CD4-positive, alpha-beta T cell treated with Interleukin-6 for 4 hours (primary cell): ENCODE data around the gene MERTK.
"Not testable (repeated sequence)": the region's sequence is repeated elsewhere in the genome, so short reads cannot be mapped to it uniquely, and the experiment has no call there.

Experiments
- DNase-seq: peaks from one replicate; pipeline ENCODE4 v3.0.0-alpha.2; 2020; ENCODE audit warnings: mixed read lengths

Gene MERTK

DNA sequence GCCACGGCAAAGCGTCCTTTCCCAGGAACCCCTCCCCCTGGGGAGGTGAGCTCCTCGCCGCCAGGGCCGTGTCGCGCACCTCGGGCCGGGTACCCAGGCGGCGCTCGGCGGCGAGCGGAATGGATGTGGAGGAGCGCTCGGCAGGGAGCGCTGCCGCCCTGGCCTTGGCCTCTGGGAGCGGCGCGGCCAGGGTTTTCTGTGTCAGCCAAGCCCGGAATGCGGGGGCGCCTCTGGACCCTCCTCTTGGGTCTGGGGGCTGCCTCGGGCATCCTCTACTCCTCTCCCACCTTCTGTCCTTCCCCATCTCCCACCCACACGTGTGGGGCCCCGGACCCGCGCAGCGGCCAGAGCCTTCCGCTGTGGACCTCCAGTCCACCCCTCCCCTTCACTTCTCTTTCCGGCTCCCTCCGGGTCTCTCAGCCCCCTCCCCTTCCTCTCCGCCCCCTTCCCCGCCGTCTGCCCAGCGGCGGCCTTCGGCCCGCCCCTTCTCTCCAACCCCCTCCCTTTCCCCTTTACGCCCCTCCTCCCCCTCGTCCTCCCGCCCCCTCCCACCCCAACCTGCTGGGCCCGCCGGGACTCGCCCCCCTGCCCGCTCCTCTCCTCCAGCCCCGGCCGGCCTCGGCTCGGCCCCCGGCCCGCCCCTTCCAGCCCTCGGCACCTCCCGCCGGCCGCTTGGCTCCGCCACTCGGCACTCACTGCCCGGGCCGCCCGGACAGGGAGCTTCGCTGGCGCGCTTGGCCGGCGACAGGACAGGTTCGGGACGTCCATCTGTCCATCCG is at the start of gene MERTK:
MERTK (plus strand) TSS at position 684 of the 779 bp plus-strand sequence. CDS start 129 bp downstream, outside the sequence.
- DNase-seq = peak; percentile 64

DNA sequence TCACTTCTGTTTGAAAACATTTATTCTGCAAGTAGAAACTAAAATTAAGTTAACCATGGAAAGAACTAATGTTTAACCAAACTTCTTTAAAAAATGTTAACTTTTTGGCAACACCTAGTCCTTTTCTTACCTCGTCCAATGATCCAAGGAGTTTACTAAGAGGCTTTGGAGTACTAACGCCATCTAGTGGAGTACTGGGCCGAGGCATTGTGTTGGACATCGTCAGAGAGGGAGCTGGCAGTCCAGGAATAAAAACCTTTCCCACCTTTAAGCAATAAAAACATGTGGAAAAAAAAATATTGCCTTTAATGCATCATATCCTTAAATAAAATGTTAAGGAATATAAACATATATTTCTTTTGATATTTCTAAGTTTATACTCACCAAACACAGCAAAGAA is 47.8 kb upstream of the MERTK start:
- DNase-seq = not testable (repeated sequence)

DNA sequence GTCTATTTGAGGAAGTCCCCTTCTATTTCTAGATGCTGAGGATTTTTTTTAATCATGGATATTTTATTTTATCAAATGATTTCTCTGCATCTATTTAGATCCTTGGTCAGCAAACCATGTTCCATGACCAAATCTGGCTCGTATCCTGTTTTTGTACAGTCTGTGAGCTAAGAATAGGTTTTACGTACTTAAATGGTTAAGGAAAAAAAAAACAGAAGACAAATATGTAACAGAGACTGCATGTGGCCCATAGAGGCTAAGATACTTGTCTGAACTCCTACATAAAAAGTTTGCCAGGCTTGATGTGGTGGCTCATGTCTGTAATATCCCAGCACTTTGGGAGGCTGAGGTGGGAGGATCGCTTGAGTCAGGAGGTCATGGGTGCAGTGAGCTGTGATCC is 45.9 kb upstream of the MERTK start:
- DNase-seq = not testable (repeated sequence)

DNA sequence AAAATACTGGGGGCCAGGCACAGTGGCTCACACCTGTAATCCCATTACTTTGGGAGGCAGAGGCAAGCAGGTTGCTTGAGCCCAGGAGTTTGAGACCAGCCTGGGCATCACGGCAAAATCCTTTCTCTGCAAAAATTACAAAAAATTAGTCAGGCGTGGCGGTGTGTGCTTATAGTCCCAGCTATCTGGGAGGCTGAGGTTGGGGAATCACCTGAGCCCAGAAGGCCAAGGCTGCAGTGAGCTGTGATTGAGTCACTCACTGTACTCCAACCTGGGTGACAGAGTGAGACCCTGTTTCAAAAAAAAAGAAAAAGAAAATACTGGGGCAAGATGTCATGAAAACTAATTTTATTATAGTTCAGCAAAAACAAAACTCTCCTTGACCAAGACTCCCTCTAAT is 38.4 kb upstream of the MERTK start:
- DNase-seq = not testable (repeated sequence)

DNA sequence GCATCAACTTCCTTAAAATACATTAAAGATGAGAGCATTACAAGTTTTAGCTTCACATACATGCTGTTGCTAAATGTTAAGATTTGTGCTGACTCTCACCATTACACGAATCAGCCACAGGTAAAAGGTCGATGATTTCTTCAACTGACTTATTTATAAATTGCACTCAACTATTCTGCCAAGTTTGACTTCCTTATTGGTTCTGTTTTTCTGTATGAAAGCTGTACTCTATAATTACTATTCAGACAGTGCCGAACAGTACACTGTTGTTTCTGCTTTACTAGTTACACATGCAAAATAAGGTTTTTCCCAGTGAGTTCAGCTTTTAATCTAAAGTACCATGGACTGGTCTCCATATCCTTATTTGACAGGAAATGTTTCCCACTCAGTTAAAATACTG is 33.3 kb upstream of the MERTK start:
- DNase-seq = not testable (repeated sequence)

DNA sequence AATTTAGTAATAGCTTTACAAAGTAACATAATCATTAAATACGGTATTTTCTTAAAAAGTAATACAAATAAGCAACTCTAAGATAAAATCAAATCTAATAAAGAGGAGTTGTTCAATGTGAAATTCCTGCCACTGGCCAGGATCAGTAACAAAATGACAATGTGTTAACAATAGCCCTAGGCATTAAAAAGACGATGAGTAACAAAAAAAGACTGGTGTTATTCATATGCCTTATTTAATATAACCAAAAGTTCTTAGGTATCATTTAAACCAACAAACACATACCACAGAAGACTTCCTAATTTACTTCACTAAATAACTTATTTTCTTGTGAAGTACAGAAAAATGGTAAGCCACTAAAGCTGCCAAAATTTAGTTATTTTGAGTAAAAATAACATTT is 25.6 kb upstream of the MERTK start:
- DNase-seq = not testable (repeated sequence)

DNA sequence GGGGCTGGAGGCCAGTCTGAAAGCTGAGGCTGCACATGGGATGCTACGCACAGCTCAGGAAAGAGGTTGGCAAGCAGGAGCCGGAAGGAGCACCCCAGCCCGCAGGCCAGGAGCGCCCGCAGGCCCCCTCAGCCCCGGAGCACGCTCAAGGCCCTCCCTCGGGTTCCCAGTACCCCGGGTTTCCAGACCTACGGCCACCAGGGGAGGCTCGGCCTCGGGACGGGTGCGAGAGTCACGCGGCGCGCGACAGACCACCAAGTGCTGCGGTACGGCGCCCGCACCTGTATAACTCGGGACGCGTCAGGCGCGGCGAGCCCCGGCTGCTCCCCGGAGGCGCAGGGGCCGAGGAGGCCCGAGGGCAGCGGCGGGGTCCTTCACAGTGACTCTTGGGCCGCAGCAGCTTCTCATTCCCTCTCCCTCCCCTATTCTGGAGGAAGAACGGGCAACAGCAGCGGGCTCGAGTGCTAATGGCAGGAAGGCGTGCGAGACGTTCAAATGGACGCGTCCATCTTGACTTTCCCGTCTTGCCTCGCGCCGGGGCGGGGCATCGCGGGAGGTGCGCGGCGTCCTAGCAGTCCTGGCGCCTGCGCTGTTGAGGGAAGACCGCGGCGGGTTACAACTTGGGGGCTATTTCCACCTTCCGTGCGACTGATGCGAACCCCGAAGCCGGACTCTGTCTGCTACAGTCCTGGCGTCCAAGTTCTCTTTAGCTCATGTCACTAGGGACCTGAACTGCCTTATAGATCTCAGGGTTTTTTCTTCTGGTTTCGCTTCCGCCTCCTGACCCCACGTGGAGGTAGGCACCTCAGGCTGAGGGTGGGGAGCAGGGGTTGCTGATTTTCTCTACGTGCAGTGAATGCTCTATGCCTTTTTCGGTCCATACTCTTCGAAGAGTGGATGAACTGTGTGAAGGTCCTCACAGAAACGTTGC is 14.5 kb upstream of the MERTK start, which contains the start of gene ANAPC1:
ANAPC1 (minus strand) TSS at position 533 of the 931 bp plus-strand sequence. CDS start 3,368 bp downstream, outside the sequence.
- peak; percentile 85 for DNase-seq

DNA sequence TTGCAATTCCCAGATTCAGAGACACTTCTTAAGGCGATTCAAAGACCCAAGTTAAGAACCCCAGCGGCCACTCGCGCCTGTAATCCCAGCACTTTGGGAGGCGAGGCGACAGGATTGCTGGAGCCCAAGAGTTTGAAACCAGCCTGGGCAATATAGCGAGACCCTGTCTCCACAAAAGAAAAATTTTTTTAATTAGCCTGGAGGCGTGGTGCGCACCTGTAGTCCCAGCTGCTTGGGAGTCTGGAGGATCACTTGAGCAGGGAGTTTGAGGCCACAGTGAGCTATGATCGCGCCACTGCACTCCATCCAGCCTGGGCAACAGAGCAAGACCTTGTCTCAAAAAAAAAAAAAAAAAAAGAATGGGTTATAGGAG is 13.8 kb upstream of the MERTK start:
- no peak for DNase-seq

DNA sequence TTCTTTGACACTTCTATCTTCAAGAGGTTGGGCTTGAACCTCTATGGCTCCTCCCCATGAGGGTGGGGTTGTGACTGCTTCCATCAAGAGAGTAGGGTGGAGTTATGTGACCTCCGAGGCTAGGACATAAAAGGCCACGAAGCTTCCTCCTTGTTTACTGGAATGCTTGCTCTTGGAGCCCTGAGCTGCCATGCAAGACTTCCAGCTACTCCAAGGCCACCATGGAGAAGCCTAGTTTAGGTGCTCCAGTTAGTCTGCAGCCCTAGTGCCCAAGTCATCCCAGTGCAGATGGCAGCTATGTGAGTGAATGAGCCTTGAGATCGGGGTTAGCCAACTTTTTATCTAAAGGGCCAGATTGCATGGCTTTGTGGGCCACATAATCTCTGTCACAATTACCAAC is 2.4 kb upstream of the MERTK start:
- DNase-seq = no peak

DNA sequence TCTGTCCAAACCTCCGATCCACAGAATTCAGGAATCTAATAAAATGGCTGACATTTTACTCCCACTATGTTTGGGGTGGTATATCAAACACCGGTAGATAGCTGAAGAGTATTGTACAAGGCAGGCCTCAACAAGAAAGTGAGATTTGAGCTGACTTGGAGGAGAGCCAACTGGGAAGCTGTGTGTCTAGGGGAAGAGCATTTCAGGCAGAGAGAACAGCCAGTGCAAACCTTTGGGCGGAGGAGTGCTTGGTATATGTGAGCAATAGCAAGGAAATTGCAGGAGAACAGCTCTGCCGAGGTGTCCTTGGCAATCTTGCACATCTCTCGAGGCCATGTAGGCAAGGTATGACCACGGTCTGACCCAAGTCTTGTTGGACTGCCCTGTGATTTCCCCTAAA is 1.8 kb upstream of the MERTK start:
- no peak for DNase-seq

DNA sequence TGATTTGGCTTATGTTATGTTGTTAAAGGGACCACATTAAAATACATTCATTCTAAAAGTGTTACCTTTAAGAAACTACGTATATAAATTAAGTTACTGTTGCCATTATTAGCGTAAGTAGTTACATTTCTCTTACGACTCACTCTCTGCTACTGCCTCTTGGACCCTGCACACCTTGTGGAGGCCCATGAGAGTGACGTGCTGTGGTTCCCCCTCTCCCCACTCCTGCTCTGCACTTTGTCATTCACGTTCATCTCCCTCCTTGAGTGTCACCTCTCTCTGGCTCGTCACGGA is 830 bp upstream of the MERTK start:
- no peak for DNase-seq

DNA sequence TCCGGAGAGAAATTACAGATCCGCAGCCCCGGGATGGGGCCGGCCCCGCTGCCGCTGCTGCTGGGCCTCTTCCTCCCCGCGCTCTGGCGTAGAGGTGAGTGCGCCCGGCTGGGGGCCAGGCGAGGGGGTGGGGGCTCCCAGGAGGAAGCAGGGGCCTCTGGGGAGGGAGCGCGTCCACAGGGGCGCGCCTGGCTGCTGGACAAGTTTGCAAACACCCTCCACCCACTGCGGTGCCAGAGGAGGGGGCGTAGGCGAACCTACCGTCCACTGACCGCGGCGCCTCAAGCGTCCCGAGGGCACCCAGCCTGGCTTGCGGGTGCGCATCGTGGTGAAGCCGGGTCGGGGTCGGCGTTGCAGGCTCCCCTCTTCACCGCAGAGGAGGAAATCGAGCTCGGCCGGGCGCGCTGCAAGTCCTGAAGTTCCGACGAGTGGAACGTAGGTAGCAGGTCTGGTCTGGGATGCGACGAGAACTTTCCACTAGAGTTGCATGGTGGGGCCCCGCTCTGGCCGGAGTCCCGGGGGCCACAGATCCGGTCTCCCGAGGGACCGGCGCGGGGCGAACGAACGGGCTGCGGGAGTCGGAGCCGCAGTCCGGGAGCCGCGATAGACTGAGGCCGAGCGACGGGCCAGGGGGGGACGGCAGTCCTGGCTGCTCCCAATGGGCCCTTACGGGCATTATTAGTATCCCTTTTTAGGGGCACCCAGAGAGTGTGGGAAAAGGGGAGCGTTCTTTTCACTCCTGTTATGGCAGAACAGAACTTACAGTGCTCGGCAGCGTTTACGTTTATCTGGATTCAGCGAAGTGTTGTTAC is 502 bp downstream of the MERTK start:
- DNase-seq = peak; percentile 31

DNA sequence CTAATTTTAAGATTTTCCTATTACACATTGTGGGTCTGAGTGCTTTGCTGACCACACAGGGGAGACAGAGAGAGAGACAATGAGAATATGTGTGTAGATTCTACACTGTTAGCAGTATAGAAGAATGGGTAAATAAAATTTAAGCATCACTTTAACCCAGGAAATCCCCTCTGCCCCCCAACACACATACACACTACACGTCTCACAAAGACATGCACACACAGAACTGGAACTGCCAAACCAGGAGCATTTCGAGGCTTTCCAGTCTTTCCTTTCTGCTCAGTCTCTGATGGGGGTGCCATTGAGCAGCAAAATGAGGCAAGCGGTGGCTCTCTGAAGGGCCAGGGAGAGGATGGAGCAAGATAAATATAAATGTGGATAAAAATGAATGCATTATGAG is 2.5 kb downstream of the MERTK start:
- peak; percentile 9 for DNase-seq

DNA sequence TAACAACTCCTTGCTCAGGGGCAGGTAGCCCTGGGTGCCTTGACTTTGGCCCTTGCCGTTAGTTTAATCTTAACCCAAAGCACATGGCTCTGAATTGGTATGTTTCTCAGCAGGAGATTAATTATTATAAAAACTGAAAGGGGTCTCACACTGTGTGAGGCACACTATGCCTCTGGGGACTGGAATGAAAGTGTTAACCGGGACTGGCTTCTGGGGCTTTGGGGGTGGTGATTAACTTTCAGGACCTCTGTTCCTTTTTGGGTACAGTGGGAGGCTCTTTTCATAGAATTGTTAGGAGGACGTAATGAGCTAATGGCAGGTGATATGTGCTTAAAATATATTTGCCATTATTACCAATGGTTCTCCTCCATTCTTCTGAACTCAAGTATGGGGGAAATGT is 5.1 kb downstream of the MERTK start:
- DNase-seq = no peak

DNA sequence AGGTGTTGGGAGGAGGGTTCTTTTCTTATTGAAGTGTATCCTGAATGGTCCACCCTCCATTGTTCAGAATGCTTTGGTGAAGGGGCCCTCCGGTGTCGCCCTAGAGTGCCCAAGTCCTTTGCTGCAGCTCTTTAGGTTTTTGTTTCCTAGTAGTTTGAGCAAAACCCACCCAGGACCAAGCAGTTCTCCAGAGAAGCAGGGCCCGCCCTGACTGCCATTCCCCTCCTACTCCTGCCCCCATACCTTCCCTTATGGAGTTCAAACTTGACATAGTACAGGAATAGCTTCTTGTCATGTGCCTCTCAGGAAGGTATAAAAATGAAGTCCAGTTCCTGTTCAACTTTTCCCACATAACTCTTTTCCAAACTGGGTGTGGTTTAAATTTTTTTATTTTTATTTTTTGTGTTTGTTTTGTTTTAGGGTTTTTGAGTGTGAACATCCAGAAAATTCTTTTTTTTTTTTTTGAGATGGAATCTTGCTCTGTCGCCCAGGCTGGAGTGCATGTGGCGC is 5.6 kb downstream of the MERTK start:
- no peak for DNase-seq

DNA sequence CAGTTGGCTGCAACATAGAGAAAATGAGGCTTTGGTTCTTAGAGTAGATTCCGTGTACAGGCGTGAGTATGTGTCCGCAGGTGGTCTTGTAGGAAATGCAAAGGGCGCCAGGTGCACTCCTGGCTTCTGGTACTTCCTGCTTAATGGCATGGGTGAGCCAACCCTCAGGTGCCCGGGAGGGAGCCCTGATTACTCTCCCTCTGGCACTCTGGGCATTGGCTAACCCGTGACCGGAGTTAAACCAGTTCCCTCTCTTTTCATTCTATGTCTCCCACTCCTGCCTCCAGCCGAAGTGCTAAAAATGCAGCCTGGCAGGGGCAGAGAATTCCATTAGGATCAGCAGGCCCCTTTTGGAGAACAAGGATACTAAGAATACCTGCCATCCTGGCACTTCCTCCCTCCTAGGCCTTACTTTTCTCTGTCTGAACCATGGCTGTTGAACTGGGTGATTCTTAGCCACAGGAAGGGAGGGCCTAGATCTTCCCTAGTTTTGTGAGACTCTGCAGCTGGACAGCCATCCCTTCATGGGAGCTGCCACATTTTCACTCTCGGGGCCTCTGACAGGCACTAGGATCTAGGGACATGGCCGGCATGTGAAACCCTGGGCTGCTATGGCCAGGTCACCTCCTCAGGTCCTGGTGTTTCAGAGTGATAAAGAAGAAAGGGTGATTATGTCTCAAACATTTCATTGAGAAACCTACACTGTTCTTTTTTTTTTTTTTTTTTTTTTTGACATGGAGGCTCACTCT is 6.5 kb downstream of the MERTK start:
- no peak for DNase-seq

DNA sequence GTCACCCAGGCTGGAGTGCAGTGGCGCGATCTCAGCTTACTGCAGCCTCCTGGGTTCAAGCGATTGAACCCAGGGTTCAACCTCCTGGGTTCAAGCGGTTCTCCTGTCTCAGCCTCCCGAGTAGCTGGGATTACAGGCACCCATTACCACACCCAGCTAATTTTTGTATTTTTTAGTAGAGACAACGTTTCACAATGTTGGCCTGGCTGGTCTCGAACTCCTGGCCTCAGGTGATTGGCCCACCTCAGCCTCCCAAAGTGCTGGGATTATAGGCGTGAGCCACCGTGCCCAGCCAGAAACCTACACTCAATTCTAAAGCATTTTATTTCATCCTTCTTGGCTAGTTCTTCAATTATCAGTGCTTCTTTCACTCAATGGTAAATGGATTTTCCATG is 7.1 kb downstream of the MERTK start:
- DNase-seq = not testable (repeated sequence)

DNA sequence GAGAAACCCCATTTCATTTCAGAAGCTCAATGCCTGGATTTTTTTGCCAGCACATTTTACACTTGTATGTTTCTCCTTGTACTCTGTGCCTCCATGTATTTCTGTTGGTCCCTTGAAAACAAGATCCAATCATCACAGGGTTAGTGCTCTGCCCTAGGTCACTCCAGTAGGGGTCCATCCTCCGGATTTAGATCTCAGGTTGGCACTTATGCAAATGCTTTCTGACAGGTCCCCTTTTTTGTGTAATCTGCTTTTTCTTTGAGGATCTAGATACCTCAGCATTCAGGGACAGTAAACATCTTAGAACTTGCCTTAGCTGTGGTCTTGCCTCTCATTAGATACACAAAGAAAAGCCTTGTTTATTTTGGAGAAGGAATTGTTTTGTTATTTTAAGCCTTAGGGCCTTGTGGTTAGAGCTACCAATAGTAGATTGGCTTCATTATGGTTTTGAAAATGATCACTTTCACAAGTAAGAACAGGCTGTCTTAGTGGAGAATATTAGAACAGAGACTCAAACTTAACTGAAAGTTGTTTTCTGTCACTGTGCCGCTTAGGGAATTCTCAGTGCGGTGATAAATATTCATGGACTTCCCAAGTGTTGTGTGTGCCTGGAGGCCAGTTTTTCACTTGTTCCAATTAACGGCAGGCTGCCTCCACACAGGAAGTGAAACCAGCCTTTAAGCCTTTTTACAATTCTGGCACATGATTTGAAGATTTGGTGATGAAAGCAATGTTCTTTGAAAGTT is 7.8 kb downstream of the MERTK start:
- DNase-seq = no peak

DNA sequence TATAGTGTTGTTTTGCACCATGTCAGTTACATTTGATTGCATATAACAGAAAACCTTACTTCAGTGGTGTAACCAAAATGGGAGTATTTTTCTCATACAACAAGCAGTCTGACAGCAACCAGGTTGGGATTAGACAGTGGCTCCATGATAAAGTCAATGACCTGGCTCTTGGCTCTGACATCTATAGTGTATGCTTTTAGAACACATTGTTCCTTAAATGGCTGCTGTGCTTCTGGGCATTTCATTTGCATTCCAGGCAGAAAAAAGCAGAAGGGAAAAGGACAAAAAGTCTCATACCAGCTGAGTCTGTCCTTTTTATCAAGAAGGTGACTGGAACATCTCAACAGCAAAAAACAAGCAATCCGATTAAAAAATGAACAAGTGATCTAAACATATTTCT is 10.2 kb downstream of the MERTK start:
- no peak for DNase-seq

DNA sequence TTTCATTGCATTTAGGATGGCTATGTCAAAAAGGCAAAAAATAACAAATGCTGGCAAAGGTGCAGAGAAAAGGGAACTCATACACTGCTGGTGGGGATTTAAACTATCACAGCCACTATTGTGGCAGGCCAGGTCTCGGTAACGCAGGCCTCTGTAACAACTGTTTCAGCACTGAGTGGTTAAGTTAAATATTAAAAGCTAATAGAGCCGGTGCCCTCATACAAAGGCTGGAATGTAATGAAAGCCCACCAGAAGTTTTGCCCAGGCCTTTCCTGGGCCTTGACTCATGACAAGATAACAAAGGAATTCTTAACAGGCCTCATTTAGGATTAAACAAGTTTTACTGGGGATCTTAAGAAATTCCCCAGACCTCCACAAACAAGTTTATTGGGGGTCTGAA is 10.7 kb downstream of the MERTK start:
- DNase-seq = no peak

DNA sequence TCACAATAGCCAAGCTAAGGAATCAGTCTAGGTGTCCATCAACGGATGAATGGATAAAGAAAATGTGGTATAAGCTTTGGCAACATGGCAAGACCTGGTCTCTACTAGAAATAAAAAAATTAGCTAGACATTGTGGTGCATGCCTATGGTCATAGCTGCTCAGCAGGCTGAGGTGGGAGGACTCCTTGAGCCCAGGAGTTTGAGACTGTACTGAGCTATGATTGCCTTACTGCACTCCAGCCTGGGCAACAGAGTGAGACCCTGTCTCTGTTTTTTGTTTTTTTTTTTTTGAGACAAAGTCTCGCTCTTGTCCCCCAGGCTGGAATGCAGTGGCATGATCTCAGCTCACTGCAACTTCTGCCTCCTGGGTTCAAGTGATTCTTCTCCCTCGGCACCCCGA is 11.6 kb downstream of the MERTK start:
- not testable (repeated sequence) for DNase-seq
